ENCODE results near the gene SERPINB7. TPM values are rescaled to one million over a fixed set of nuclear protein-coding genes. Genes with fewer than 3 reads are reported as not detected.

SERPINB7 gene
- polyA plus RNA-seq, 3 donors: not detected

DNA sequence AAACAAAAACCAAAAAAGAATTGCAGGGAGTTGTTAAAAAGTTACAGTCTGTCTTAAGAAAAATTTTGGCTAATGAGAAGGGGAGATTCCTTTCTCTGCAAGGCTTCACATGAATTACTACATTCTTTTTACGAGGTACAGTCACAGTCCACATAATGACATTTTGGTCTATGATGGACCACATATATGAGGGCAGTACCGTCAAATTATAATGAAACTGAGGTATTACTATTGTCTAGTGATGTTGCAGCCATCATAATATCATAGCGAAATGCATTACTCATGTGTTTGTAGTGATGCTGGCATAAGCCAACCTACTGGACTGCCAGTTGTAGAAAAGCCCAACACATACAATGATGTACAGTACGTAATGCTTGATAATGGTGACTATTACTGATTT, 12.5 kb downstream of the SERPINB7 start:
- intact Hi-C loops (cut with micrococcal nuclease): no loop called here

GRCh38 chr18:63788447-63789096, 13.4 kb downstream of the SERPINB7 start:
- Histone ChIP-seq H3K27ac (ENCODE audit: low read depth in 1 of 2, low read length in 2 of 2) (peak overlapping the region in 1 of 2 donors; percentile 62), H3K4me1 (ENCODE audit: control insufficient read depth in 1 of 2, insufficient read depth in 2 of 2, low read length in 2 of 2) (peaks cover 0 to 8% of the 10 kb centered on the region in 2 donors), H2AFZ (ENCODE audit: insufficient read depth, low read depth, low read length, poor library complexity, severe bottlenecking) (no peak overlapping the region), H3K4me2 (replicated peaks; ENCODE audit: extremely low read depth, low read length, poor library complexity, severe bottlenecking) (no peak overlapping the region), H4K20me1 (ENCODE audit: insufficient read depth, low read length) (no peaks in the 10 kb centered on the region), H3K36me3 (replicated peaks in 1 of 2; ENCODE audit: control insufficient read depth in 1 of 2, insufficient read depth in 2 of 2, low read length in 2 of 2) (no peaks in the 10 kb centered on the region), H3K79me2 (ENCODE audit: insufficient read depth, low read length) (no peaks in the 10 kb centered on the region), H3K9me3 (replicated peaks in 1 of 2; ENCODE audit: control insufficient read depth in 1 of 2, insufficient read depth in 1 of 2, low read length in 2 of 2) (no peaks in the 10 kb centered on the region), H3K27me3 (ENCODE audit: control insufficient read depth in 2 of 2, insufficient read depth in 2 of 2, low read length in 2 of 2) (no peaks in the 10 kb centered on the region), H3K9ac (ENCODE audit: insufficient read depth, low read length, poor library complexity, severe bottlenecking) (no peak overlapping the region), H3K4me3 (replicated peaks in 1 of 3; ENCODE audit: low read depth in 2 of 3, low read length in 3 of 3) (no peak overlapping the region)
- peaks cover 0 to 3% (median 0%) of the 10 kb centered on the region in 3 donors for H3K27me3 Mint-ChIP-seq (ENCODE audit: low read depth in 3 of 3)
- peaks cover 8% of the 10 kb centered on the region for H3K4me1 Mint-ChIP-seq
- no peak for TF ChIP-seq CTCF (IDR thresholded peaks at IDR 0.05)
- H3K9me3 Mint-ChIP-seq: peaks cover 0 to 3% (median 0%) of the 10 kb centered on the region in 7 donors
- H3K36me3 Mint-ChIP-seq: no peaks in the 10 kb centered on the region
- intact Hi-C loops (cut with micrococcal nuclease): no loop called here
- no peak overlapping the region for H3K4me3 Mint-ChIP-seq
- peak; percentile 81 to 94 (median 91) for DNase-seq
- no CpG with 5 or more reads among the region's 3 CpGs for WGBS (ENCODE audit: insufficient coverage)
- H3K27ac Mint-ChIP-seq: peak overlapping the region in 1 of 7 donors; percentile 45

More for the DNA sequence above, 12.5 kb downstream of the SERPINB7 start:
- Histone ChIP-seq H2AFZ (ENCODE audit: insufficient read depth, low read depth, low read length, poor library complexity, severe bottlenecking) (no peak overlapping the region), H3K4me1 (ENCODE audit: control insufficient read depth in 1 of 2, insufficient read depth in 2 of 2, low read length in 2 of 2) (peaks cover 0 to 8% of the 10 kb centered on the region in 2 donors), H3K9me3 (replicated peaks in 1 of 2; ENCODE audit: control insufficient read depth in 1 of 2, insufficient read depth in 1 of 2, low read length in 2 of 2) (no peaks in the 10 kb centered on the region), H3K27me3 (ENCODE audit: control insufficient read depth in 2 of 2, insufficient read depth in 2 of 2, low read length in 2 of 2) (no peaks in the 10 kb centered on the region), H3K79me2 (ENCODE audit: insufficient read depth, low read length) (no peaks in the 10 kb centered on the region), H3K9ac (ENCODE audit: insufficient read depth, low read length, poor library complexity, severe bottlenecking) (no peak overlapping the region), H3K4me2 (replicated peaks; ENCODE audit: extremely low read depth, low read length, poor library complexity, severe bottlenecking) (no peak overlapping the region), H3K27ac (ENCODE audit: low read depth in 1 of 2, low read length in 2 of 2) (no peak overlapping the region), H3K36me3 (replicated peaks in 1 of 2; ENCODE audit: control insufficient read depth in 1 of 2, insufficient read depth in 2 of 2, low read length in 2 of 2) (no peaks in the 10 kb centered on the region), H3K4me3 (replicated peaks in 1 of 3; ENCODE audit: low read depth in 2 of 3, low read length in 3 of 3) (no peak overlapping the region), H4K20me1 (ENCODE audit: insufficient read depth, low read length) (no peaks in the 10 kb centered on the region)
- DNase-seq: no peak
- peaks cover 0 to 5% (median 2%) of the 10 kb centered on the region in 3 donors for H3K27me3 Mint-ChIP-seq (ENCODE audit: low read depth in 3 of 3)
- WGBS (ENCODE audit: insufficient coverage): no CpG with 5 or more reads among the region's 4 CpGs
- no peaks in the 10 kb centered on the region for H3K36me3 Mint-ChIP-seq
- peaks cover 8% of the 10 kb centered on the region for H3K4me1 Mint-ChIP-seq
- no peak overlapping the region for H3K27ac Mint-ChIP-seq
- no peak for TF ChIP-seq CTCF (IDR thresholded peaks at IDR 0.05)
- H3K4me3 Mint-ChIP-seq: no peak overlapping the region
- H3K9me3 Mint-ChIP-seq: peaks cover 0 to 6% (median 0%) of the 10 kb centered on the region in 7 donors

Data from CD14-positive monocyte (primary cell).